HepG2 (cell line): ENCODE data around the gene IFT122. TPM values are rescaled to one million over a fixed set of nuclear protein-coding genes. Genes with fewer than 3 reads are reported as not detected.

Experiments used
- ATAC-seq: fragments of 200-7000 bp; cut with Tn5 transposase; 3 replicates; pipeline ENCODE4 v1.9.1; 2020; ENCODE audit warnings: mild to moderate bottlenecking, moderate library complexity
- BruUV-seq: library from RNA; stranded (reverse); fragments of 400-500 nt; replicated peaks from 2 replicates; lab custom pipeline; 2021; lab: Mats Ljungman, UMichigan
- CTCF ChIA-PET: fragments of 300-600 bp; formaldehyde crosslinking; extraction: SDS; loops from one replicate; lab custom pipeline; 2021; ENCODE audit warnings: low total read pairs, inconsistent platforms, low intra/inter-chr PET ratio; lab: Yijun Ruan, JAX
- POLR2A ChIA-PET: fragments of 350-600 bp; sonication (Branson Sonifier 250); formaldehyde crosslinking; loops from one replicate; lab custom pipeline; 2020; ENCODE audit warnings: antibody characterized with exemption, inconsistent platforms; lab: Yijun Ruan, JAX
- DNase-seq: peaks from one replicate; pipeline ENCODE4 v3.0.0-alpha.2; 2015; ENCODE audit warnings: low spot score
- FAIRE-seq: peaks from 3 replicates; lab custom pipeline; 2011; peaks lifted over from hg19 to GRCh38; lab: Jason Lieb, UNC
- H2AFZ ChIP-seq: one replicate; pipeline ENCODE4 v1.6.1; 2011; ENCODE audit warnings: low read length, inconsistent platforms
- H3K27ac ChIP-seq: fragments of 300-600 bp; 3 replicates; pipeline ENCODE4 v1.8.0; 2011; ENCODE audit warnings: mixed run types, mild to moderate bottlenecking, mixed read lengths, low read length, inconsistent platforms; ENCODE audit not compliant: insufficient read depth; ENCODE audit errors: extremely low read length
- H3K27me3 ChIP-seq, 2 experiments: fragments of 200-600 bp in 1 of 2; 2 replicates in 1 of 2; 3 replicates in 1 of 2; pipeline versions ENCODE4 v1.6.0 to v1.8.0; 2011; ENCODE audit warnings: low read length in 2 of 2, mild to moderate bottlenecking in 2 of 2, moderate library complexity in 2 of 2, inconsistent platforms in 1 of 2; ENCODE audit not compliant: insufficient read depth in 2 of 2, control insufficient read depth in 1 of 2
- H3K36me3 ChIP-seq, 2 experiments: fragments of 200-600 bp in 1 of 2; replicated peaks in 1 of 2; 2 replicates in 1 of 2; 3 replicates in 1 of 2; pipeline versions ENCODE4 v1.5.1 to v1.8.0; 2011; ENCODE audit warnings: low read length in 2 of 2, inconsistent platforms in 1 of 2; ENCODE audit not compliant: insufficient read depth in 2 of 2, control insufficient read depth in 1 of 2
- H3K4me1 ChIP-seq: 2 replicates; pipeline ENCODE4 v1.5.1; 2012; ENCODE audit warnings: low read length, inconsistent platforms; ENCODE audit not compliant: insufficient read depth
- H3K4me2 ChIP-seq: 2 replicates; pipeline ENCODE4 v1.6.0; 2011; ENCODE audit warnings: low read depth, low read length, inconsistent platforms
- H3K4me3 ChIP-seq, 3 experiments: fragments of 200-600 bp in 1 of 3; sonication (generic), shearing (Covaris generic) in 1 of 3; replicated peaks in 1 of 3; 2 replicates each; pipeline ENCODE4 v1.5.1; 2011 to 2016; ENCODE audit warnings: low read length in 3 of 3, inconsistent platforms in 2 of 3, low read depth in 2 of 3, mild to moderate bottlenecking in 2 of 3, control low read depth in 1 of 3, mixed read lengths in 1 of 3; ENCODE audit not compliant: insufficient read depth in 1 of 3
- H3K79me2 ChIP-seq: one replicate; pipeline ENCODE4 v1.6.1; 2011; ENCODE audit warnings: low read length, inconsistent platforms; ENCODE audit not compliant: insufficient read depth
- H3K9ac ChIP-seq: 2 replicates; pipeline ENCODE4 v1.6.0; 2011; ENCODE audit warnings: mild to moderate bottlenecking, low read depth, low read length, inconsistent platforms; ENCODE audit not compliant: insufficient read depth
- H3K9me3 ChIP-seq: 2 replicates; pipeline ENCODE4 v1.5.1; 2012; ENCODE audit warnings: mild to moderate bottlenecking, low read length
- H4K20me1 ChIP-seq: 2 replicates; pipeline ENCODE4 v1.6.0; 2011; ENCODE audit warnings: inconsistent platforms, mild to moderate bottlenecking, low read length, moderate library complexity; ENCODE audit not compliant: insufficient read depth
- HNF4A ChIP-seq: sonication (generic); formaldehyde crosslinking; IDR thresholded peaks from 2 replicates; pipeline ENCODE4 v1.4.0; 2020; ENCODE audit warnings: missing genetic modification reagents
- IKZF5 ChIP-seq: IDR thresholded peaks from 2 replicates; pipeline ENCODE4 v1.6.1; 2018; ENCODE audit warnings: missing genetic modification reagents, mild to moderate bottlenecking, missing compliant biosample characterization
- KDM1A ChIP-seq: IDR thresholded peaks from 2 replicates; pipeline ENCODE4 v1.6.1; 2016; ENCODE audit warnings: missing compliant biosample characterization
- MAFF ChIP-seq: IDR thresholded peaks from 2 replicates; pipeline ENCODE4 v1.6.1; 2011; ENCODE audit warnings: low read depth, low read length, improper control_type of control experiment
- NAIF1 ChIP-seq: sonication (generic); formaldehyde crosslinking; IDR thresholded peaks from 2 replicates; pipeline ENCODE4 v1.5.0; 2020; ENCODE audit warnings: mild to moderate bottlenecking, missing genetic modification reagents, borderline replicate concordance
- NFYB ChIP-seq: sonication (generic); formaldehyde crosslinking; IDR thresholded peaks from 2 replicates; pipeline ENCODE4 v1.4.0; 2020; ENCODE audit warnings: missing genetic modification reagents
- NFYC ChIP-seq: IDR thresholded peaks from 2 replicates; pipeline ENCODE4 v1.6.1; 2016; ENCODE audit warnings: missing genetic modification reagents, missing compliant biosample characterization
- SKI ChIP-seq: fragments of 450-650 bp; IDR thresholded peaks from one replicate; pipeline ENCODE4 v1.6.1; 2018; ENCODE audit warnings: mild to moderate bottlenecking; ENCODE audit not compliant: partially characterized antibody
- ZBTB25 ChIP-seq: IDR thresholded peaks from 2 replicates; pipeline ENCODE4 v1.6.1; 2018; ENCODE audit warnings: missing genetic modification reagents
- ZNF142 ChIP-seq: sonication (generic); formaldehyde crosslinking; IDR thresholded peaks from 2 replicates; pipeline ENCODE4 v1.4.0; 2020; ENCODE audit warnings: missing genetic modification reagents
- ZNF777 ChIP-seq: sonication (generic); formaldehyde crosslinking; IDR thresholded peaks from 2 replicates; pipeline ENCODE4 v1.4.0; 2020; ENCODE audit warnings: missing genetic modification reagents
- ZSCAN22 ChIP-seq: sonication (generic); formaldehyde crosslinking; IDR thresholded peaks from 2 replicates; pipeline ENCODE4 v1.4.0; 2020; ENCODE audit warnings: mild to moderate bottlenecking, missing genetic modification reagents
- ZSCAN30 ChIP-seq: sonication (generic); formaldehyde crosslinking; IDR thresholded peaks from 2 replicates; pipeline ENCODE4 v1.5.0; 2020; ENCODE audit warnings: mild to moderate bottlenecking, missing genetic modification reagents
- WGBS: methylation state at CpG from one replicate; pipeline ENCODE4 v1.1.6; 2017; ENCODE audit warnings: low lambda C conversion rate; 5-methylcytosine and 5-hydroxymethylcytosine counted together
- in situ Hi-C: cut with HindIII; loops from 2 replicates; pipeline ENCODE4 v1.10.0; 2017; ENCODE audit warnings: low pct_unique_long_range_greater_than_20kb; ENCODE audit not compliant: extremely low pct_ligation_motif_present
- intact Hi-C: fragments of 100-400 bp; cut with micrococcal nuclease; formaldehyde crosslinking; loops from one replicate; pipeline ENCODE4 v1.10.0; 2022; ENCODE audit not compliant: unreplicated experiment
- polyA plus RNA-seq, 8 experiments: library from polyadenylated mRNA; depleted of rRNA in 3 of 8; stranded (reverse) in 7 of 8; unstranded in 1 of 8; fragments of >200 nt; fragmentation: Illumina TruSeq in 4 of 8; extraction: Trizol in 4 of 8; gene quantifications; 2 replicates each; pipeline versions ENCODE4 v1.2.1 to v1.2.3, GENCODE V29; 2011 to 2016; ENCODE audit warnings: low read depth in 4 of 8, missing spikeins in 1 of 8, mixed read lengths in 1 of 8; ENCODE audit not compliant: insufficient read depth in 1 of 8
- total RNA-seq, 5 experiments: library from RNA; depleted of rRNA; stranded (reverse); fragments of >200 nt; fragmentation: Illumina TruSeq; extraction: Trizol; gene quantifications; 2 replicates each; pipeline ENCODE4 v1.2.3, GENCODE V29; 2016; ENCODE audit warnings: low read depth in 1 of 5

The IFT122 gene
- total and polyA plus RNA-seq, 2 of the 13 experiments (the other 11 are each of a cell fraction or from before 2014, with no cell fraction given), result 10.1 to 10.3 TPM

- Histone ChIP-seq H4K20me1 (no peaks in the 10 kb centered on the region), H3K9me3 (no peaks in the 10 kb centered on the region), H3K4me3 (no peak overlapping the region), H3K27me3 (no peaks in the 10 kb centered on the region), H2AFZ (no peak overlapping the region), H3K36me3 (no peaks in the 10 kb centered on the region), H3K9ac (no peak overlapping the region)
- CTCF ChIA-PET, result no interaction called here
- intact Hi-C loops, result no loop called here
- DNase-seq (no peak), FAIRE-seq (no peak)
- WGBS, result 71% methylated on average over 1 of the region's 2 CpGs
- in situ Hi-C loops, result no loop called here
- peak; percentile 34; the same call in 1 of the 2 replicates for TF ChIP-seq NFYB (CRISPR knock-in tag)
- TF ChIP-seq NFYC (CRISPR knock-in tag), result peak; percentile 63
- TF ChIP-seq MAFF, result peak; percentile 0; the same call in 1 of the 2 replicates
- no peak for TF ChIP-seq ZNF777 (CRISPR knock-in tag)
- TF ChIP-seq ZBTB25 (CRISPR knock-in tag), result no peak
- TF ChIP-seq, all 625 proteins: peak for 3
- peaks cover 68% of the 10 kb centered on the region for H3K4me1 ChIP-seq
- H3K4me2 ChIP-seq, result no peak overlapping the region
- POLR2A ChIA-PET, result interaction anchor here (2.6 kb wide), 1 partner anchor 16 kb away, joined by 10 read pairs; no protein-coding TSS in a partner anchor
- no peaks in the 10 kb centered on the region for H3K79me2 ChIP-seq
- BruUV-seq, result no TSS peak
- H3K27ac ChIP-seq, result no peak overlapping the region
- ATAC-seq, result no peak
Measured at GRCh38 chr3:129536374-129536667, 96.3 kb downstream of the IFT122 start.

GRCh38 chr3:129536804-129537203 lies 96.8 kb downstream of the IFT122 start:
- Histone ChIP-seq H3K36me3 (no peaks in the 10 kb centered on the region), H2AFZ (no peak overlapping the region), H3K9me3 (no peaks in the 10 kb centered on the region), H3K79me2 (no peaks in the 10 kb centered on the region), H3K4me1 (peaks cover 68% of the 10 kb centered on the region), H3K4me3 (no peak overlapping the region), H3K4me2 (no peak overlapping the region), H3K27me3 (no peaks in the 10 kb centered on the region), H4K20me1 (no peaks in the 10 kb centered on the region), H3K9ac (no peak overlapping the region), H3K27ac (no peak overlapping the region)
- CTCF ChIA-PET, result no interaction called here
- POLR2A ChIA-PET, result no interaction called here
- ATAC-seq (no peak), DNase-seq (no peak), FAIRE-seq (no peak)
- 63% methylated on average over 1 of the region's 3 CpGs for WGBS
- no TSS peak for BruUV-seq
- in situ Hi-C loops (no loop called here), intact Hi-C loops (no loop called here)
- no peak for TF ChIP-seq KDM1A (CRISPR knock-in tag)
- no peak for TF ChIP-seq IKZF5
- TF ChIP-seq HNF4A, result no peak
- no peak for TF ChIP-seq ZSCAN30
- TF ChIP-seq ZNF142 (CRISPR knock-in tag), result no peak
- no peak for TF ChIP-seq NAIF1 (CRISPR knock-in tag)
- no peak for TF ChIP-seq SKI
- TF ChIP-seq ZSCAN22, result no peak
